ENCODE results near the gene PNPLA2.
A peak's percentile ranks its signal among the peaks of the same experiment; 100 is the strongest.

The PNPLA2 gene

GRCh38 chr11:818396-819128 lies at the start of gene PNPLA2:
TSS of gene PNPLA2 (plus strand) at chr11:818914. CDS start at chr11:819719, 805 bp downstream.
- peak within 1 kb of the TSS; percentile 72 for H3K4me3 ChIP-seq (ENCODE audit: low read depth, low read length)
- POLR2A ChIA-PET, result interaction anchor here (0.7 to 4.6 kb wide), 15 partner anchors 7 to 123 kb away, joined by 3 to 96 read pairs (median 6); partner anchors contain the start of genes CD151, PIDD1, RPLP2 and TMEM80
- CTCF ChIA-PET, result interaction anchor here (0.7 to 1.4 kb wide), 5 partner anchors 15 to 80 kb away, joined by 3 to 5 read pairs (median 4); no protein-coding TSS in a partner anchor
- TF ChIP-seq CTCF (IDR thresholded peaks at IDR 0.05; ENCODE audit: insufficient read depth, low read length, missing control alignments), result no peak
- no peak for DNase-seq (ENCODE audit: low read depth, low spot score)

DNA sequence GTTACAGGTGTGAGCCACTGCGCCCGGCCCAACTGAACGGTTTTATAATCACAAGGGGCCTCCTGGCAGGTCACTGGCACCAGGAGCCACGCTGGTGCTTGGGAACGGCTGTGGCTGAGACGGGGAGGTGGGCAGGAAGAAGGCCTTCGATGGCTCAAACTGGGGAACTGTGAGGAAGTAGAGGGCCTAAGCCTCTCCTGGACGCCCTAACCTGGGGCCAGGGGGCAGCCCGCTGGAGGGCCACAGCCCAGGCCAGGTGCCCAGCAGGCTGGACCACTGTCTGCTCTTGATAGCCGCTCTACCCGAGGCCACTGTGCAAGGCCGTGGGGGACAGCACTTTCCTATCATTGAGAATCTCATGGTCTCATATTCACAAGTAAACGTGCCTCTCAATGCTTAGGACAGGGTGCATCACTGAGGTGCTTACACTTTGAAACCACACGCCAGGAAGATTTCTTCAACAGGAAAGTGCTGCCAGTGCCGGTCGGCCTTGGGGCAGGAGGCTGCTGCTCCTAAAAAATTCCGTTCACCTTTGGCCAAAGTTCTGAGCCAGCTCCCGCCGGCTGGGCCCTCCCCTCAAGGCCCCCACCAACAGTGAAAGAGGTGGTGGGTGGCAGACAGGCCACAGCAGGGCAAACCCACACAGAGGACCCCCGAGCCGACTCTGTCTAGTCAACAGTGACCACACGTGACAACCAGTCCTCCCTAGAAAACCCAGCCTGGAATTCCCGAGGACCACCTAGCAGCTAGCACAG lies 48.6 kb upstream of the PNPLA2 start:
- TF ChIP-seq CTCF (IDR thresholded peaks at IDR 0.05; ENCODE audit: insufficient read depth, low read length, missing control alignments), result no peak
- POLR2A ChIA-PET, result no interaction called here
- CTCF ChIA-PET, result interaction anchor here (1.5 kb wide), 1 partner anchor 14 kb away, joined by 6 read pairs; no protein-coding TSS in a partner anchor
- DNase-seq (ENCODE audit: low read depth, low spot score), result no peak
- no peak overlapping the region for H3K4me3 ChIP-seq (ENCODE audit: low read depth, low read length)

GRCh38 chr11:770642-771616 lies 47.8 kb upstream of the PNPLA2 start:
- no peak overlapping the region for H3K4me3 ChIP-seq (ENCODE audit: low read depth, low read length)
- TF ChIP-seq CTCF (IDR thresholded peaks at IDR 0.05; ENCODE audit: insufficient read depth, low read length, missing control alignments), result no peak
- CTCF ChIA-PET, result interaction anchor here (1.5 kb wide), 1 partner anchor 13 kb away, joined by 6 read pairs; no protein-coding TSS in a partner anchor
- DNase-seq (ENCODE audit: low read depth, low spot score), result no peak
- POLR2A ChIA-PET, result interaction anchor here (1.2 kb wide), 1 partner anchor 64 kb away, joined by 3 read pairs; no protein-coding TSS in a partner anchor

DNA sequence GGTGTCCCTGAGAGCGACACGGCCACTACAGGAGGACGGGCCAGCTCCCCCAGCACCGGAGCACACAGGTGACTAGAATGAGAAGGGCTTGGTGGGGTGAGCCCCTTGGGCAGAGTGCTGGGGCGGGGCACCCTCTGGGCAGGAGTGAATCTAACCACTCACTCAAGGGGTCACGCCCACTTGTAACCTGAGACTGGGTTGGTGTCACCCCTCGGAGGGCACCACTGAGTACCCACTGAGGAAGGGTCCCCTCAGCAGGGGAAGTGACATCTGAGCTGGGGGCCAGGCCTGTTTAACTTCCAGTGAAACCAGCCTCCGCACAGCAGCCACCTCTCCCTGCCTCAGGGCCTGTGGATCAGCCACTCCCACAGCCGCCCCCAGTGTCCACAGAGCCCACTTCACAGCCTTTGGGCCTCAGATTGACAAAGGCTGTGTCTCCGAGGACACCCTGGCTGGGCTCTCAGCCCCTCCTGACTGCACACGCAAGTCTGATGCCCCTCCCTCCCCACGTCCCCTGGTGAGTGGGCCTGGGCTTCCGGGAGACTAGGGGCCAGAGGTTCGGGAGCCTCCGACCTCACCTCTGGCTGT lies 47.0 kb upstream of the PNPLA2 start:
- H3K4me3 ChIP-seq (ENCODE audit: low read depth, low read length), result no peak overlapping the region
- CTCF ChIA-PET, result interaction anchor here (1.5 kb wide), 1 partner anchor 12 kb away, joined by 6 read pairs; no protein-coding TSS in a partner anchor
- no peak for DNase-seq (ENCODE audit: low read depth, low spot score)
- POLR2A ChIA-PET, result interaction anchor here (1.2 kb wide), 1 partner anchor 65 kb away, joined by 3 read pairs; no protein-coding TSS in a partner anchor
- TF ChIP-seq CTCF (IDR thresholded peaks at IDR 0.05; ENCODE audit: insufficient read depth, low read length, missing control alignments), result no peak

DNA sequence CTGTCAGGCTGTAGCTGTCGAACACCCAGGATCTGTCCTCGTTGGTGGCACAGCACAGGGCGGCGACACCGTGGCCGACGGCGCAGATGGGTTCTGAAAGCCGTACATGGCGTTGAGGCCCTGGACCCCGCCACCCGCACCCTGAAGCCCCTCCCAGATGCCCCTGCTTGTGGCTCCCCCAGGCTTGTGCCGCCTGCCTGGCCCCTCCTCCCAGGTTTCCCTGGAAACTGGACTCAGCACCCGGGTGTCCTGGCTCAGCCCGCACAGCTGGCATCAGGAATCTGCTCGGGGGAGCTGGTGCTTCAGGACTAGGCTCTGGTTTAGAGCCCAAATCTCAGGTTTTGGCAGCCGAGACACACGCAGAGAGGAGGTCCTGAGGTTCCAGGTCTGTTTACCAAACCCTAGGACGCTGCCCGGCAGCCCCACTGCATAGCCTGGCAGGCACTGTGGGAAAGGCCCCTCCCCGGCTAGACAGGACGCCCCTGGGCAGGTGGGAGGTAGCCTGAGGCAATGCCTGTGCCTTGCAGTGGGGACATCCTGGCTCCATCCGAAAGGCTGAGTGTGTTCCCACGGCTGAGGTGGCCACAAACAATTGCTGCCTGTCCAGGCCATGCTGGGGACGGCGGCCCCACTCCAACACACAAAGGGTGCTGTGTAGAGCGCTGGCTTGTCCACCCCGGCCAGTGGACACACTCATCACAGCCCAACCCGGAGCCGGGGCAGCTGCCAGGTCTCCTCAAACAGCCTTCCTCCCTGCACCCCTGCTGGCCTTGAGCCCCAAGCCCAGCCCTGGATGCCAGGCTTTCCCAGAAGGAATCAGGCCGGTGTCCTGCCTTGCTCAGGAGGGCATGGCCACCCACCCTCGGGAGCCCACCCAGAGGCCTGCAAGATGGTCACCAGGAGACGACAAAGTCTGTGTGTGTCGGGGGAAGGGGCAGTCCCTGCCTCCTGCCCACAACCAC lies 46.0 kb upstream of the PNPLA2 start:
- CTCF ChIA-PET, result interaction anchor here (1.3 kb wide), 1 partner anchor 11 kb away, joined by 6 read pairs; no protein-coding TSS in a partner anchor

More for the DNA sequence above, 46.0 kb upstream of the PNPLA2 start:
- no peak for DNase-seq (ENCODE audit: low read depth, low spot score)
- no peak for TF ChIP-seq CTCF (IDR thresholded peaks at IDR 0.05; ENCODE audit: insufficient read depth, low read length, missing control alignments)
- no peak overlapping the region for H3K4me3 ChIP-seq (ENCODE audit: low read depth, low read length)
- POLR2A ChIA-PET, result no interaction called here

Measured in AG04449 (cell line).